ENCODE results near the gene ROR2.

GRCh38 chr9:91845879-91846278 lies 104.1 kb downstream of the ROR2 start:
- no peak for TF ChIP-seq CTCF (IDR thresholded peaks at IDR 0.05)
- no peak for TF ChIP-seq POLR2A (IDR thresholded peaks at IDR 0.05)

Measured in uterus (tissue), 2 donors.